Gastroesophageal sphincter (tissue), 4 donors: Measurements from ENCODE around the gene ZBTB32. TPM values are rescaled to one million over a fixed set of nuclear protein-coding genes. Genes with fewer than 3 reads are reported as not detected.
"Not testable (repeated sequence)": the region's sequence is repeated elsewhere in the genome, so short reads cannot be mapped to it uniquely, and the experiment has no call there.

ENCODE experiments used
- ATAC-seq: fragments of 150-250 bp; one replicate; pipeline ENCODE4 v1.9.1; 2016; ENCODE audit warnings: mild to moderate bottlenecking, moderate library complexity
- H3K27ac ChIP-seq, 4 donors: fragments of 200-600 bp; sonication (generic) in 3 of 4; 1 replicate in 3 of 4; 2 replicates in 1 of 4; pipeline ENCODE4 v1.5.1; 2016 to 2019
- H3K27me3 ChIP-seq: fragments of 200-600 bp; sonication (generic); one replicate; pipeline ENCODE4 v1.5.1; 2019
- H3K36me3 ChIP-seq, 2 donors: fragments of 200-600 bp; sonication (generic); one replicate each; pipeline ENCODE4 v1.5.1; 2019; ENCODE audit warnings: control low read depth in 1 of 2
- H3K4me1 ChIP-seq, 3 donors: fragments of 200-600 bp; sonication (generic); 1 replicate in 2 of 3; 2 replicates in 1 of 3; pipeline ENCODE4 v1.5.1; 2016 to 2019; ENCODE audit warnings: control low read depth in 2 of 3
- H3K4me3 ChIP-seq, 2 donors: fragments of 200-600 bp; sonication (generic); one replicate each; pipeline ENCODE4 v1.5.1; 2019; ENCODE audit warnings: mild to moderate bottlenecking in 1 of 2, moderate library complexity in 1 of 2
- H3K9me3 ChIP-seq, 3 donors: fragments of 200-600 bp; sonication (generic); one replicate each; pipeline ENCODE4 v1.5.1; 2017 to 2019; ENCODE audit warnings: control low read depth in 2 of 3
- EP300 ChIP-seq: sonication (generic); formaldehyde crosslinking; IDR thresholded peaks from one replicate; pipeline ENCODE4 v1.6.1; 2017; ENCODE audit warnings: antibody characterized with exemption, mild to moderate bottlenecking
- POLR2A ChIP-seq, 2 donors: fragments of 450-650 bp; IDR thresholded peaks; one replicate each; pipeline ENCODE4 v1.6.1; 2017; ENCODE audit warnings: antibody characterized with exemption in 2 of 2, mild to moderate bottlenecking in 2 of 2, moderate library complexity in 1 of 2
- POLR2AphosphoS5 ChIP-seq: sonication (generic); formaldehyde crosslinking; IDR thresholded peaks from one replicate; pipeline ENCODE4 v1.6.1; 2017; ENCODE audit warnings: antibody characterized with exemption
- WGBS, 2 donors: methylation state at CpG; one replicate each; pipeline ENCODE4 v1.1.5; 2018; ENCODE audit warnings: low coverage in 1 of 2; 5-methylcytosine and 5-hydroxymethylcytosine counted together
- total RNA-seq, 4 donors: library from RNA; depleted of rRNA; stranded (reverse); fragments of >200 nt; gene quantifications; one replicate each; pipeline ENCODE4 v1.1.0, GENCODE V29; 2016
- TF ChIP-seq, protein P1 (sequence below), 4 experiments: fragments of 200-600 bp in 2 of 4; fragments of 450-650 bp in 2 of 4; sonication (generic) in 1 of 4; IDR thresholded peaks; one replicate each; pipeline ENCODE4 v1.5.1; 2017 to 2019; ENCODE audit warnings: antibody characterized with exemption in 4 of 4, mild to moderate bottlenecking in 2 of 4, moderate library complexity in 2 of 4

Gene ZBTB32, protein sequence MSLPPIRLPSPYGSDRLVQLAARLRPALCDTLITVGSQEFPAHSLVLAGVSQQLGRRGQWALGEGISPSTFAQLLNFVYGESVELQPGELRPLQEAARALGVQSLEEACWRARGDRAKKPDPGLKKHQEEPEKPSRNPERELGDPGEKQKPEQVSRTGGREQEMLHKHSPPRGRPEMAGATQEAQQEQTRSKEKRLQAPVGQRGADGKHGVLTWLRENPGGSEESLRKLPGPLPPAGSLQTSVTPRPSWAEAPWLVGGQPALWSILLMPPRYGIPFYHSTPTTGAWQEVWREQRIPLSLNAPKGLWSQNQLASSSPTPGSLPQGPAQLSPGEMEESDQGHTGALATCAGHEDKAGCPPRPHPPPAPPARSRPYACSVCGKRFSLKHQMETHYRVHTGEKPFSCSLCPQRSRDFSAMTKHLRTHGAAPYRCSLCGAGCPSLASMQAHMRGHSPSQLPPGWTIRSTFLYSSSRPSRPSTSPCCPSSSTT
- total RNA-seq, result under 1 TPM in 2 of 4 donors, not detected in 2; 0.31 TPM

DNA sequence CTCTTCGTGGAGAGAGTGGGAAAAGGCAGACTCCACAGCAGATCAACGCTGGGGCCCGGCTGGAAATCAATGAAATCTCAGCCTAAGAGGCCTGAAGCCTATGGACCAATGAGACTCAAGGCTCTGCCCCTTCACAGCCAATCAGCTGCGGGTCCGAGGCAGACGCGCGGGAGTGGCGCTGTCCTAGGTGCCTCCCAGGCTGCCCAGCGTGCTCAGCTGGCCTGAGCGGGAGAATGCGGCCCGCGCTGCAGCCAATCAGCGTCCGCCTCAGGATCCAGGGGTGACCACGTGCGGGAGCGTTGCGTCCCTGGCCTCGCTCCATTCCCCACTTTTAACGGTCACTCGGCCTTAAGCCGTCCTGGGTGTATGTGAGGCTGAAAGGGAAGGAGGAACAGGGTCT, at the start of gene ZBTB32:
Gene ZBTB32, plus strand, starts transcription at position 341 of the 400 bp plus-strand sequence. CDS start 10,069 bp downstream, outside the sequence.
- H3K9me3 ChIP-seq, result no peaks in the 10 kb centered on the region
- H3K4me3 ChIP-seq, result no peak within 1 kb of the TSS
- H3K4me1 ChIP-seq, result peaks cover 0 to 15% (median 0%) of the 10 kb centered on the region in 3 donors
- peaks cover 16% of the 10 kb centered on the region for H3K27me3 ChIP-seq
- WGBS, 2 donors, result 23 to 25% methylated on average over 4 to 8 of the region's 24 CpGs
- no peak within 1 kb of the TSS for H3K27ac ChIP-seq
- no peaks in the 10 kb centered on the region for H3K36me3 ChIP-seq
- ATAC-seq, result no peak
- TF ChIP-seq POLR2A (IDR thresholded peaks at IDR 0.05), result no peak
- no peak for TF ChIP-seq POLR2AphosphoS5

DNA sequence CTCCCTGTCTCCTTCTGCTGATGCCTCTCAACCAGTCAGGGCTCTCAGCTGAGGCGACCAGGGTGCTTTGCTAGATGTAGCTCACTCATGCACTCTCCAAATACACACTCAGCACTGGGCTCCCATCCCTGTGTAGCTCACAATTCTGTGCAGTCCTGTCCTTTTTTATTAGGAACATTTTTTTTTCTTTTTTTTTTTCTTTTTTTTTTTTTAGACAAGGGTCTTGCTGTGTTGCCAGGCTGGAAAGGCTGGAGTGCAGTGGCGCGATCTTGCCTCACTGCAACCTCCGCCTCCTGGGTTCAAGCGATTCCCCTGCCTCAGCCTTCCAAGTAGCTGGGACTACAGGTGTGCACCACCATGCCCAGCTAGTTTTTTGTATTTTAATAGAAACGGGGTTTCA, 49.5 kb upstream of the ZBTB32 start:
- 82 to 100% methylated on average over 1 to 2 of the region's 6 CpGs for WGBS, 2 donors
- not testable (repeated sequence) for H3K27me3 ChIP-seq, ATAC-seq, H3K27ac ChIP-seq, H3K9me3 ChIP-seq, H3K4me3 ChIP-seq
- Histone ChIP-seq H3K4me1 (peaks cover 0 to 18% (median 0%) of the 10 kb centered on the region in 3 donors), H3K36me3 (peaks cover 0 to 99% of the 10 kb centered on the region in 2 donors)

DNA sequence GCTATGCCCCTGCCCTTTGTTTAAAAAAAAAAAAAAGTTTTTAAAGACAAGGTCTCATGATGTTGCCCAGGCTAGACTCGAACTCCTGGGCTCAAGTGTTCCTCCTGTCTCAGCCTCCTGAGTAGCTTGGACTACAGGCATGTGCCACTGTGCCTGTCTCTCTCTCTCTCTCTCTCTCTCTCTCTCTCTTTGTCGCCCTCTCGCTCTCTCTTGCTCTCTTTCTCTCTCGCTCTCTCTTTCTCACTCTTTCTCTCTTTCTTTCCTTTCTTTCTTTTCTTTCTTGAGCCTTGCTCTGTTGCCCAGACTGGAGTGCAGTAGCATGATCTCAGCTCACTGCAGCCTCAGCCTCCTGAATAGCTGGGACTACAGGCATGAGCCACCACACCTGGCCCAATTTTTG, 48.8 kb upstream of the ZBTB32 start:
- WGBS, 2 donors, result 85 to 90% methylated on average over 2 to 4 of the region's 4 CpGs

DNA sequence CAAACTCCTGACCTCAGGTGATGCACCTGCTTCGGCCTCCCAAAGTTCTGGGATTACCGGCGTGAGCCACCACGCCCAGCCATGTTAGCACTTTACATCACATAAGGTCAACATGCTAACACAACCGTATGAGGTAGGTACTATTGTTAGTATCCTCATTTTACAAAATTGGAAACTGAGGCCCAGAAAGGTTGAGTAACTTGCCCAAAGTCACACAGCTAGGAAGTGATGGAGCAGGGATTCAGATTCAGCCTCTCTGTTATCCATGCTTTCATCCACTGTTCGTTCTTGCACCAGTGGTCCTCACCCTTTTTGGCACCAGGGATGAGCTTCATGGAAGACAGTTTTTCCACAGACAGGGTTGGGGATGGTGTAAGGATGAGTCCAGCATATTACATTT, 47.7 kb upstream of the ZBTB32 start:
- Histone ChIP-seq H3K4me1 (no peaks in the 10 kb centered on the region), H3K27ac (no peak overlapping the region), H3K36me3 (peaks cover 0 to 100% of the 10 kb centered on the region in 2 donors), H3K4me3 (no peak overlapping the region), H3K9me3 (no peaks in the 10 kb centered on the region), H3K27me3 (no peaks in the 10 kb centered on the region)
- no peak for TF ChIP-seq EP300
- TF ChIP-seq POLR2A (IDR thresholded peaks at IDR 0.05), result no peak
- TF ChIP-seq, protein P1, sequence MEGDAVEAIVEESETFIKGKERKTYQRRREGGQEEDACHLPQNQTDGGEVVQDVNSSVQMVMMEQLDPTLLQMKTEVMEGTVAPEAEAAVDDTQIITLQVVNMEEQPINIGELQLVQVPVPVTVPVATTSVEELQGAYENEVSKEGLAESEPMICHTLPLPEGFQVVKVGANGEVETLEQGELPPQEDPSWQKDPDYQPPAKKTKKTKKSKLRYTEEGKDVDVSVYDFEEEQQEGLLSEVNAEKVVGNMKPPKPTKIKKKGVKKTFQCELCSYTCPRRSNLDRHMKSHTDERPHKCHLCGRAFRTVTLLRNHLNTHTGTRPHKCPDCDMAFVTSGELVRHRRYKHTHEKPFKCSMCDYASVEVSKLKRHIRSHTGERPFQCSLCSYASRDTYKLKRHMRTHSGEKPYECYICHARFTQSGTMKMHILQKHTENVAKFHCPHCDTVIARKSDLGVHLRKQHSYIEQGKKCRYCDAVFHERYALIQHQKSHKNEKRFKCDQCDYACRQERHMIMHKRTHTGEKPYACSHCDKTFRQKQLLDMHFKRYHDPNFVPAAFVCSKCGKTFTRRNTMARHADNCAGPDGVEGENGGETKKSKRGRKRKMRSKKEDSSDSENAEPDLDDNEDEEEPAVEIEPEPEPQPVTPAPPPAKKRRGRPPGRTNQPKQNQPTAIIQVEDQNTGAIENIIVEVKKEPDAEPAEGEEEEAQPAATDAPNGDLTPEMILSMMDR (IDR thresholded peaks at IDR 0.05), result no peak
- 83 to 95% methylated on average over 1 to 5 of the region's 6 CpGs for WGBS, 2 donors
- no peak for ATAC-seq

More for the DNA sequence above, 48.8 kb upstream of the ZBTB32 start:
- H3K36me3 ChIP-seq, result peaks cover 0 to 100% of the 10 kb centered on the region in 2 donors
- H3K4me1 ChIP-seq, result peaks cover 0 to 11% (median 0%) of the 10 kb centered on the region in 3 donors
- no peak for ATAC-seq
- no peaks in the 10 kb centered on the region for H3K9me3 ChIP-seq
- H3K27me3 ChIP-seq, result no peaks in the 10 kb centered on the region
- H3K4me3 ChIP-seq, result no peak overlapping the region
- no peak overlapping the region for H3K27ac ChIP-seq
- TF ChIP-seq EP300, result no peak

DNA sequence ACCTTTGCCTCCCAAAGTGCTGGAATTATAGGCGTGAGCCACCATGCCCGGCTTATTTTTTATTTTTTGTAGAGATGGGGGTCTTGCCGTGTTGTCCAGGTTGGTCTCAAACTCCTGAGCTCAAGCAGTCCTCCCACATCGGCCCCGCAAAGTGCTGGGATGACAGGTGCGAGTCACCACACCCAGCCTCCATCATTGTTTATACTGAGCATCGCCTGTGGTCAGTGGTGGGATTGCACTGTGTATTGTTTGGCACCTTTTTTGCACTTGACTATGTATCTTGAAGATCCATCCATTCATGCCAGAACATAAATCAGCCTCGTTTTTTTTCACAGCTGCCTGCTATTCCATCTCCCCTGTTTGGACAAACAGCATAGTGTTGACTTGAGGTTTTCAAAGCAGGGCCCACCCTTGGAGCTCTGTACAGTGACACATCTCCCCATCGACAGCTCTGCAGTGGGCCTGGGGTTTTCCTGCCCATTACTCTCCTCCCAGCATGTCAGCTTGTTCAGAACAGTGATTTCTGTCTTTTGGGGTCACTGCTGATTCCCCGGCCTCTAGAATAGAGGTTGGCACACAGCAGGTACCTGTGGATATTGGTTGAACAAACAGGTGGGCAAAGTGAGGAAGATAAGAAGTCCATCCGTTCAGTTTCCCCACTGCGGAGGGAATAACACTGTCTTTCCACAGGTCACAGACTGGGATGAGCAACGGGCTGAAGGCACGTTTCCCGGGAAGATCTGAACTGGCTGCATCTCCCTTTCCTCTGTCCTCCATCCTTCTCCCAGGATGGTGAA, 46.3 kb upstream of the ZBTB32 start:
- H3K4me3 ChIP-seq, result no peak overlapping the region
- TF ChIP-seq POLR2A (IDR thresholded peaks at IDR 0.05) (no peak), EP300 (no peak), POLR2AphosphoS5 (no peak)
- TF ChIP-seq, protein P1 (IDR thresholded peaks at IDR 0.05), result no peak
- ATAC-seq, result no peak
- H3K9me3 ChIP-seq, result no peaks in the 10 kb centered on the region
- H3K27ac ChIP-seq, result no peak overlapping the region
- WGBS, 2 donors, result 80 to 86% methylated on average over 4 to 8 of the region's 15 CpGs
- no peaks in the 10 kb centered on the region for H3K27me3 ChIP-seq
- peaks cover 0 to 100% of the 10 kb centered on the region in 2 donors for H3K36me3 ChIP-seq
- H3K4me1 ChIP-seq, result no peaks in the 10 kb centered on the region

DNA sequence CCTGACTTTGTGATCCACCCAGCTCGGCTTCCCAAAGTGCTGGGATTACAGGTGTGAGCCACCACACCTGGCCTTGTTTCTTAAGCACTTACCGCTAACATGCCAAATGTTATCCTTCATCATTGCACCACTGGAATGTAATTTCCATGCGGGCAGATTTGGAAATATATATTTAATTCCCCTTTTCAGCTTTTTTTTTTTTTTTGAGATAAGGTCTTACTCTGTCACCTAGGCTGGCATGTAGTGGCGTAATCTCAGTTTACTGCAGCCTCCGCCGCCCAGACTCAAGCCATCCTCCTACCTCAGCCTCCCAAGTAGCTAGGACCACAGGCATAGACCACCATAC, 42.4 kb upstream of the ZBTB32 start:
- 95 to 96% methylated on average over 4 of the region's 6 CpGs for WGBS, 2 donors
- Histone ChIP-seq H3K36me3 (peaks cover 0 to 90% of the 10 kb centered on the region in 2 donors), H3K27me3 (no peaks in the 10 kb centered on the region), H3K27ac (no peak overlapping the region), H3K4me1 (no peaks in the 10 kb centered on the region), H3K4me3 (no peak overlapping the region), H3K9me3 (no peaks in the 10 kb centered on the region)
- ATAC-seq, result no peak
- no peak for TF ChIP-seq POLR2AphosphoS5
- no peak for TF ChIP-seq EP300
- TF ChIP-seq, protein P1 (IDR thresholded peaks at IDR 0.05), result no peak
- no peak for TF ChIP-seq POLR2A (IDR thresholded peaks at IDR 0.05)
